Neural cell (in vitro differentiated cells): ENCODE data around the gene RP2. TPM values are rescaled to one million over a fixed set of nuclear protein-coding genes. Genes with fewer than 3 reads are reported as not detected.
A peak's percentile ranks its signal among the peaks of the same experiment; 100 is the strongest.

ENCODE experiments used
- H2AFZ ChIP-seq: fragments of 200-600, 300-800 bp; sonication (generic), shearing (Covaris generic); 2 replicates; pipeline ENCODE4 v1.6.0; 2014; ENCODE audit warnings: low read depth, mild to moderate bottlenecking, antibody characterized with exemption, low read length, moderate library complexity
- H3F3A ChIP-seq: fragments of 200-600 bp; shearing (Covaris generic); 2 replicates; pipeline ENCODE4 v1.6.1; 2016; ENCODE audit warnings: mild to moderate bottlenecking, moderate library complexity, mixed read lengths, antibody characterized with exemption, low read length; ENCODE audit not compliant: insufficient read depth, poor library complexity, severe bottlenecking
- H3K27ac ChIP-seq: fragments of 200-600, 300-800 bp; sonication (generic), shearing (Covaris generic); 2 replicates; pipeline ENCODE4 v1.5.1; 2014; ENCODE audit warnings: mild to moderate bottlenecking, low read length, moderate library complexity
- H3K27me3 ChIP-seq: fragments of 300-800, 200-600 bp; sonication (generic), shearing (Covaris generic); 2 replicates; pipeline ENCODE4 v1.6.0; 2014; ENCODE audit warnings: mild to moderate bottlenecking, low read depth, low read length, moderate library complexity; ENCODE audit not compliant: insufficient read depth
- H3K36me3 ChIP-seq: fragments of 300-800, 200-600 bp; sonication (generic), shearing (Covaris generic); 2 replicates; pipeline ENCODE4 v1.5.1; 2014; ENCODE audit warnings: mild to moderate bottlenecking, antibody characterized with exemption, low read length, moderate library complexity; ENCODE audit not compliant: insufficient read depth
- H3K4me2 ChIP-seq: fragments of 300-800, 200-600 bp; sonication (generic), shearing (Covaris generic); 2 replicates; pipeline ENCODE4 v1.6.0; 2014; ENCODE audit warnings: mild to moderate bottlenecking, low read length
- H3K4me3 ChIP-seq: fragments of 300-800, 200-600 bp; sonication (generic), shearing (Covaris generic); 2 replicates; pipeline ENCODE4 v1.5.1; 2014; ENCODE audit warnings: mild to moderate bottlenecking, low read length, moderate library complexity
- H3K79me2 ChIP-seq: fragments of 200-600 bp; shearing (Covaris generic); replicated peaks from 2 replicates; pipeline ENCODE4 v1.6.0; 2014; ENCODE audit warnings: mild to moderate bottlenecking, low read length, moderate library complexity; ENCODE audit not compliant: insufficient read depth
- H3K9ac ChIP-seq: fragments of 300-800, 200-600 bp; sonication (generic), shearing (Covaris generic); 2 replicates; pipeline ENCODE4 v1.6.1; 2016; ENCODE audit warnings: mild to moderate bottlenecking, low read length, mixed read lengths
- H3K9me2 ChIP-seq: fragments of 200-600 bp; shearing (Covaris generic); 2 replicates; pipeline ENCODE4 v1.6.1; 2016; ENCODE audit warnings: mild to moderate bottlenecking, low read length, mixed read lengths; ENCODE audit not compliant: insufficient read depth
- H3K9me3 ChIP-seq: fragments of 200-600, 300-800 bp; sonication (generic), shearing (Covaris generic); 2 replicates; pipeline ENCODE4 v1.6.1; 2016; ENCODE audit warnings: mild to moderate bottlenecking, mixed run types, low read length, moderate library complexity, mixed read lengths
- H4K20me1 ChIP-seq: fragments of 200-600 bp; shearing (Covaris generic); 2 replicates; pipeline ENCODE4 v1.6.1; 2016; ENCODE audit warnings: mild to moderate bottlenecking, mixed run types; ENCODE audit not compliant: insufficient read depth
- CTCF ChIP-seq: fragments of 450-650 bp; IDR thresholded peaks from 2 replicates; pipeline ENCODE4 v1.5.1; 2014; ENCODE audit warnings: antibody characterized with exemption, mild to moderate bottlenecking, moderate library complexity; ENCODE audit not compliant: poor library complexity, severe bottlenecking
- EP300 ChIP-seq: fragments of 450-650 bp; conservative IDR thresholded peaks from 2 replicates; pipeline ENCODE4 v1.6.1; 2014; ENCODE audit warnings: antibody characterized with exemption, mild to moderate bottlenecking, moderate library complexity; ENCODE audit not compliant: poor library complexity, severe bottlenecking
- EZH2 ChIP-seq: fragments of 200-600, 300-800 bp; shearing (Covaris generic), sonication (generic); IDR thresholded peaks from 2 replicates; pipeline ENCODE4 v1.6.1; 2014; ENCODE audit warnings: antibody characterized with exemption, low read length, borderline replicate concordance, mild to moderate bottlenecking; ENCODE audit not compliant: insufficient read depth, poor library complexity, severe bottlenecking
- MXI1 ChIP-seq: fragments of 450-650 bp; conservative IDR thresholded peaks from 2 replicates; pipeline ENCODE4 v1.6.1; 2014; ENCODE audit warnings: antibody characterized with exemption, mild to moderate bottlenecking; ENCODE audit not compliant: poor library complexity, severe bottlenecking
- POLR2AphosphoS5 ChIP-seq: IDR thresholded peaks from 2 replicates; pipeline ENCODE4 v1.6.1; 2012
- RAD21 ChIP-seq: fragments of 450-650 bp; conservative IDR thresholded peaks from 2 replicates; pipeline ENCODE4 v1.6.1; 2014; ENCODE audit warnings: antibody characterized with exemption, mild to moderate bottlenecking, moderate library complexity
- REST ChIP-seq: IDR thresholded peaks from 2 replicates; pipeline ENCODE4 v1.6.1; 2012; ENCODE audit warnings: borderline replicate concordance
- SMC3 ChIP-seq: fragments of 450-650 bp; conservative IDR thresholded peaks from 2 replicates; pipeline ENCODE4 v1.6.1; 2014; ENCODE audit warnings: antibody characterized with exemption, mild to moderate bottlenecking, moderate library complexity; ENCODE audit not compliant: poor library complexity
- TAF1 ChIP-seq: IDR thresholded peaks from 2 replicates; pipeline ENCODE4 v1.6.1; 2012; ENCODE audit warnings: low read depth
- polyA plus RNA-seq: library from polyadenylated mRNA; depleted of rRNA; stranded (reverse); fragments of >200 nt; gene quantifications from 2 replicates; pipeline ENCODE4 v1.2.3, GENCODE V29; 2014

Gene RP2
- polyA plus RNA-seq, 1 donor from 2014 or later = 12.1 TPM

- H3K9ac ChIP-seq = peak overlapping the region; percentile 58
- peak overlapping the region; percentile 82 for H3K4me3 ChIP-seq
- H2AFZ ChIP-seq = no peak overlapping the region
Observed at GRCh38 chrX:46913667-46914066, 76.8 kb downstream of the RP2 start.

GRCh38 chrX:46916273-46916672 is 79.4 kb downstream of the RP2 start:
- Histone ChIP-seq H3K79me2 (peaks cover 41% of the 10 kb centered on the region), H3K4me2 (no peak overlapping the region), H3K9me3 (no peaks in the 10 kb centered on the region), H4K20me1 (no peaks in the 10 kb centered on the region), H3K4me3 (no peak overlapping the region), H3K36me3 (no peaks in the 10 kb centered on the region), H3F3A (no peaks in the 10 kb centered on the region), H2AFZ (no peak overlapping the region), H3K9me2 (no peaks in the 10 kb centered on the region), H3K27ac (no peak overlapping the region), H3K9ac (no peak overlapping the region), H3K27me3 (no peaks in the 10 kb centered on the region)
- TF ChIP-seq TAF1 (no peak), MXI1 (no peak), RAD21 (no peak), REST (no peak), CTCF (no peak), EP300 (no peak), SMC3 (no peak), EZH2 (no peak), POLR2AphosphoS5 (no peak)

More at GRCh38 chrX:46913667-46914066, 76.8 kb downstream of the RP2 start:
- peaks cover 30% of the 10 kb centered on the region for H3K79me2 ChIP-seq
- peak overlapping the region; percentile 30 for H3K4me2 ChIP-seq
- no peaks in the 10 kb centered on the region for H3K9me2 ChIP-seq
- TF ChIP-seq EZH2 (no peak), SMC3 (no peak), EP300 (no peak), CTCF (no peak), RAD21 (no peak)
- no peaks in the 10 kb centered on the region for H3F3A ChIP-seq
- no peaks in the 10 kb centered on the region for H3K9me3 ChIP-seq
- H4K20me1 ChIP-seq = no peaks in the 10 kb centered on the region
- no peaks in the 10 kb centered on the region for H3K36me3 ChIP-seq
- no peak overlapping the region for H3K27ac ChIP-seq
- H3K27me3 ChIP-seq = no peaks in the 10 kb centered on the region
